Mucosa of descending colon (tissue), 3 donors: ENCODE data around the gene SPOCK1. TPM values are rescaled to one million over a fixed set of nuclear protein-coding genes. Genes with fewer than 3 reads are reported as not detected.

Experiments
- ATAC-seq: fragments of 200-7000 bp; cut with Tn5 transposase; one replicate; pipeline ENCODE4 v1.9.1; 2020; ENCODE audit warnings: mild to moderate bottlenecking, moderate library complexity
- DNase-seq, 3 donors: peaks; one replicate each; pipeline ENCODE4 v3.0.0-alpha.2; 2020
- H3K36me3 ChIP-seq: fragments of 200-600 bp; one replicate; pipeline ENCODE4 v1.8.0; 2021; ENCODE audit warnings: low read depth, mild to moderate bottlenecking
- H3K4me1 ChIP-seq: fragments of 200-600 bp; one replicate; pipeline ENCODE4 v1.8.0; 2021; ENCODE audit warnings: low read depth, mild to moderate bottlenecking
- H3K4me3 ChIP-seq: fragments of 200-600 bp; one replicate; pipeline ENCODE4 v1.8.0; 2021; ENCODE audit warnings: mild to moderate bottlenecking
- H3K9me3 ChIP-seq: fragments of 200-600 bp; one replicate; pipeline ENCODE4 v1.8.0; 2021; ENCODE audit warnings: mild to moderate bottlenecking
- CTCF ChIP-seq: fragments of 200-600 bp; IDR thresholded peaks from one replicate; pipeline ENCODE4 v1.8.0; 2022; ENCODE audit warnings: antibody characterized with exemption, mild to moderate bottlenecking
- intact Hi-C, 2 donors: fragments of 100-400 bp; cut with DNase I in 1 of 2; cut with micrococcal nuclease in 1 of 2; formaldehyde crosslinking; loops; one replicate each; pipeline versions ENCODE4 v1.11.0 to v1.11.1; 2022; cut with DNase I, micrococcal nuclease
- total RNA-seq, 3 donors: library from RNA; stranded (reverse); fragmentation: NEBNext Ultra II Directional in 2 of 3; extraction: Animal tissue kit (Norgen Biotek cat#: 25700) in 2 of 3; gene quantifications; one replicate each; pipeline versions ENCODE4 v1.2.1 to v1.2.4, GENCODE V29; 2021 to 2023
- donor health status: DM: no; HTN: no; CAD: no; lungs with moderate emphysema.
- donor health status: DM: no; HTN: no; CAD: no.
- donor health status: DM: no; HTN: yes; CAD: no.

The SPOCK1 gene
- total RNA-seq, 3 donors from 2014 or later, result 1.8 to 55.5 (median 7.9) TPM

- Histone ChIP-seq H3K4me3 (no peak overlapping the region), H3K36me3 (no peaks in the 10 kb centered on the region), H3K9me3 (no peaks in the 10 kb centered on the region), H3K4me1 (no peaks in the 10 kb centered on the region)
- ATAC-seq (no peak), DNase-seq (no peak)
- intact Hi-C loops, result no loop called here
- TF ChIP-seq CTCF, result no peak
Observed at GRCh38 chr5:137215780-137216179, 283.3 kb downstream of the SPOCK1 start.

GRCh38 chr5:137215261-137215660, 283.9 kb downstream of the SPOCK1 start:
- intact Hi-C loops, result no loop called here
- DNase-seq (no peak), ATAC-seq (no peak)
- Histone ChIP-seq H3K4me3 (no peak overlapping the region), H3K9me3 (no peaks in the 10 kb centered on the region), H3K36me3 (no peaks in the 10 kb centered on the region), H3K4me1 (no peaks in the 10 kb centered on the region)
- no peak for TF ChIP-seq CTCF

- no peaks in the 10 kb centered on the region for H3K4me1 ChIP-seq
- no peaks in the 10 kb centered on the region for H3K9me3 ChIP-seq
- ATAC-seq (no peak), DNase-seq (no peak)
- intact Hi-C loops, result no loop called here
- H3K36me3 ChIP-seq, result no peaks in the 10 kb centered on the region
- H3K4me3 ChIP-seq, result no peak overlapping the region
- no peak for TF ChIP-seq CTCF
Observed at GRCh38 chr5:137214446-137215189, 284.5 kb downstream of the SPOCK1 start.

GRCh38 chr5:137212471-137212870, 286.7 kb downstream of the SPOCK1 start:
- intact Hi-C loops, result no loop called here
- Histone ChIP-seq H3K4me3 (no peak overlapping the region), H3K9me3 (no peaks in the 10 kb centered on the region), H3K36me3 (no peaks in the 10 kb centered on the region), H3K4me1 (no peaks in the 10 kb centered on the region)
- ATAC-seq (no peak), DNase-seq (no peak)
- TF ChIP-seq CTCF, result no peak

- intact Hi-C loops, result no loop called here
- H3K9me3 ChIP-seq, result no peaks in the 10 kb centered on the region
Observed at GRCh38 chr5:137209232-137209809, 289.8 kb downstream of the SPOCK1 start.

More at GRCh38 chr5:137209232-137209809, 289.8 kb downstream of the SPOCK1 start:
- no peaks in the 10 kb centered on the region for H3K4me1 ChIP-seq
- ATAC-seq, result no peak
- H3K4me3 ChIP-seq, result no peak overlapping the region
- no peak for TF ChIP-seq CTCF
- no peaks in the 10 kb centered on the region for H3K36me3 ChIP-seq
- DNase-seq, result no peak
